ENCODE results near the gene ZSCAN2.

GRCh38 chr15:84621358-84621979 lies 20.7 kb downstream of the ZSCAN2 start:
- TF ChIP-seq, protein P1, sequence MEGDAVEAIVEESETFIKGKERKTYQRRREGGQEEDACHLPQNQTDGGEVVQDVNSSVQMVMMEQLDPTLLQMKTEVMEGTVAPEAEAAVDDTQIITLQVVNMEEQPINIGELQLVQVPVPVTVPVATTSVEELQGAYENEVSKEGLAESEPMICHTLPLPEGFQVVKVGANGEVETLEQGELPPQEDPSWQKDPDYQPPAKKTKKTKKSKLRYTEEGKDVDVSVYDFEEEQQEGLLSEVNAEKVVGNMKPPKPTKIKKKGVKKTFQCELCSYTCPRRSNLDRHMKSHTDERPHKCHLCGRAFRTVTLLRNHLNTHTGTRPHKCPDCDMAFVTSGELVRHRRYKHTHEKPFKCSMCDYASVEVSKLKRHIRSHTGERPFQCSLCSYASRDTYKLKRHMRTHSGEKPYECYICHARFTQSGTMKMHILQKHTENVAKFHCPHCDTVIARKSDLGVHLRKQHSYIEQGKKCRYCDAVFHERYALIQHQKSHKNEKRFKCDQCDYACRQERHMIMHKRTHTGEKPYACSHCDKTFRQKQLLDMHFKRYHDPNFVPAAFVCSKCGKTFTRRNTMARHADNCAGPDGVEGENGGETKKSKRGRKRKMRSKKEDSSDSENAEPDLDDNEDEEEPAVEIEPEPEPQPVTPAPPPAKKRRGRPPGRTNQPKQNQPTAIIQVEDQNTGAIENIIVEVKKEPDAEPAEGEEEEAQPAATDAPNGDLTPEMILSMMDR (IDR thresholded peaks at IDR 0.05) = no peak
- TF ChIP-seq POLR2AphosphoS5 (IDR thresholded peaks at IDR 0.05) = no peak
- no peak for TF ChIP-seq POLR2A (IDR thresholded peaks at IDR 0.05)
- TF ChIP-seq EP300 (IDR thresholded peaks at IDR 0.05) = no peak

Data from suprapubic skin (tissue), 4 donors.